HG03520 (cell line): ENCODE data around the gene SLC7A10.

ENCODE experiments used
- ATAC-seq: cut with Tn5 transposase; IDR thresholded peaks from one replicate; pipeline ENCODE4 v1.9.1; 2021; ENCODE audit warnings: mild to moderate bottlenecking, moderate library complexity; ENCODE audit not compliant: unreplicated experiment

Gene SLC7A10

GRCh38 chr19:33225458-33225926 is at the start of gene SLC7A10:
SLC7A10 (minus strand) TSS chr19:33225850; CDS start chr19:33225703, 147 bp downstream.
- ATAC-seq = no peak

- ATAC-seq = no peak
Observed at GRCh38 chr19:33274663-33275558, 49.3 kb upstream of the SLC7A10 start.

GRCh38 chr19:33273881-33274662 is 48.4 kb upstream of the SLC7A10 start:
- no peak for ATAC-seq

- ATAC-seq = no peak
Observed at GRCh38 chr19:33273065-33273736, 47.6 kb upstream of the SLC7A10 start.

GRCh38 chr19:33271246-33272021 is 45.8 kb upstream of the SLC7A10 start:
- ATAC-seq = no peak

GRCh38 chr19:33270769-33271168 is 45.1 kb upstream of the SLC7A10 start:
- no peak for ATAC-seq

GRCh38 chr19:33269016-33269415 is 43.4 kb upstream of the SLC7A10 start:
- no peak for ATAC-seq

- ATAC-seq = no peak
Observed at GRCh38 chr19:33268162-33268991, 42.7 kb upstream of the SLC7A10 start.

- ATAC-seq = no peak
Observed at GRCh38 chr19:33267706-33268105, 42.1 kb upstream of the SLC7A10 start.

GRCh38 chr19:33266974-33267484 is 41.4 kb upstream of the SLC7A10 start:
- no peak for ATAC-seq

GRCh38 chr19:33264881-33265445 is 39.3 kb upstream of the SLC7A10 start:
- ATAC-seq = no peak

- ATAC-seq = no peak
Observed at GRCh38 chr19:33263325-33264023, 37.8 kb upstream of the SLC7A10 start.

- no peak for ATAC-seq
Observed at GRCh38 chr19:33261511-33262189, 36.0 kb upstream of the SLC7A10 start.

- ATAC-seq = no peak
Observed at GRCh38 chr19:33260628-33261418, 35.2 kb upstream of the SLC7A10 start.

GRCh38 chr19:33259539-33259938 is 33.9 kb upstream of the SLC7A10 start:
- no peak for ATAC-seq

- no peak for ATAC-seq
Observed at GRCh38 chr19:33257828-33258227, 32.2 kb upstream of the SLC7A10 start.

GRCh38 chr19:33256261-33256660 is 30.6 kb upstream of the SLC7A10 start:
- no peak for ATAC-seq
